B cell (primary cell): ENCODE measurements around the gene SLC24A3. TPM values are rescaled to one million over a fixed set of nuclear protein-coding genes. Genes with fewer than 3 reads are reported as not detected.

Experiments
- ATAC-seq: fragments of 200-7000 bp; cut with Tn5 transposase; one replicate; pipeline ENCODE4 v1.10.0; 2021; ENCODE audit warnings: low read depth, mild to moderate bottlenecking, moderate number of reproducible peaks, moderate library complexity
- CTCF ChIA-PET: fragments of 350-600 bp; sonication (Branson Sonifier 250); formaldehyde crosslinking; loops from one replicate; lab custom pipeline; 2021; ENCODE audit warnings: antibody characterized with exemption, inconsistent platforms; lab: Charles Lee
- POLR2A ChIA-PET: fragments of 350-600 bp; sonication (Branson Sonifier 250); formaldehyde crosslinking; loops from one replicate; lab custom pipeline; 2021; ENCODE audit warnings: antibody characterized with exemption; lab: Charles Lee
- DNase-seq: peaks from one replicate; pipeline ENCODE4 v3.0.0; 2013
- H2AFZ ChIP-seq: 2 replicates; pipeline ENCODE4 v1.6.1; 2012; ENCODE audit warnings: mild to moderate bottlenecking, low read depth, low read length; ENCODE audit not compliant: insufficient read depth, poor library complexity, severe bottlenecking
- H3K27ac ChIP-seq, 2 donors: 1 replicate in 1 of 2; 2 replicates in 1 of 2; pipeline ENCODE4 v1.5.1; 2012 to 2013; ENCODE audit warnings: low read length in 2 of 2, mild to moderate bottlenecking in 2 of 2, moderate library complexity in 1 of 2
- H3K27me3 ChIP-seq, 4 experiments: fragments of 200-600 bp in 1 of 4; sonication (generic) in 1 of 4; replicated peaks in 1 of 4; 1 replicate in 2 of 4; 2 replicates in 2 of 4; pipeline versions ENCODE4 v1.6.1 to v1.7.0; 2013 to 2016; ENCODE audit warnings: low read length in 3 of 4, mild to moderate bottlenecking in 2 of 4, mixed read lengths in 1 of 4, moderate library complexity in 1 of 4; ENCODE audit not compliant: insufficient read depth in 4 of 4, control insufficient read depth in 3 of 4; ENCODE audit errors: control extremely low read depth in 1 of 4
- H3K36me3 ChIP-seq, 2 experiments: replicated peaks in 1 of 2; 1 replicate in 1 of 2; 2 replicates in 1 of 2; pipeline versions ENCODE4 v1.6.1 to v1.7.1; 2013; ENCODE audit warnings: low read length in 1 of 2; ENCODE audit not compliant: insufficient read depth in 2 of 2, control insufficient read depth in 1 of 2; ENCODE audit errors: control extremely low read depth in 1 of 2, extremely low read depth in 1 of 2
- H3K4me1 ChIP-seq, 2 donors: fragments of 200-600 bp in 1 of 2; sonication (generic) in 1 of 2; 1 replicate in 1 of 2; 2 replicates in 1 of 2; pipeline versions ENCODE4 v1.5.1 to v1.6.1; 2013 to 2017; ENCODE audit warnings: low read length in 2 of 2; ENCODE audit not compliant: control insufficient read depth in 2 of 2, insufficient read depth in 2 of 2
- H3K4me2 ChIP-seq: replicated peaks from 2 replicates; pipeline ENCODE3; 2012; ENCODE audit warnings: mild to moderate bottlenecking, low read depth, low read length; ENCODE audit not compliant: poor library complexity, severe bottlenecking
- H3K4me3 ChIP-seq, 5 experiments: fragments of 200-600 bp in 1 of 5; sonication (generic) in 1 of 5; 1 replicate in 3 of 5; 2 replicates in 2 of 5; pipeline versions ENCODE4 v1.5.1 to v1.7.0; 2011 to 2016; ENCODE audit warnings: low read length in 4 of 5, mild to moderate bottlenecking in 4 of 5, low read depth in 2 of 5, control low read depth in 1 of 5, moderate library complexity in 1 of 5; ENCODE audit not compliant: insufficient read depth in 1 of 5; ENCODE audit errors: control extremely low read depth in 1 of 5, extremely low read depth in 1 of 5
- H3K79me2 ChIP-seq: fragments of 200-600 bp; sonication (generic); one replicate; pipeline ENCODE4 v1.6.0; 2016; ENCODE audit warnings: low read length; ENCODE audit not compliant: control insufficient read depth, insufficient read depth
- H3K9ac ChIP-seq: fragments of 200-600 bp; sonication (generic); 2 replicates; pipeline ENCODE4 v1.6.1; 2017; ENCODE audit warnings: mild to moderate bottlenecking, low read length, moderate library complexity
- H3K9me3 ChIP-seq, 3 donors: one replicate each; pipeline versions ENCODE4 v1.6.1 to v1.7.1; 2013; ENCODE audit warnings: low read length in 2 of 3; ENCODE audit not compliant: control insufficient read depth in 2 of 3, insufficient read depth in 1 of 3; ENCODE audit errors: control extremely low read depth in 1 of 3
- H4K20me1 ChIP-seq: 2 replicates; pipeline ENCODE4 v1.6.0; 2012; ENCODE audit warnings: mild to moderate bottlenecking, low read length; ENCODE audit not compliant: insufficient read depth, control insufficient read depth, poor library complexity, severe bottlenecking
- H3K27ac Mint-ChIP-seq: one replicate; pipeline ENCODE4 v1.8.0; 2021; ENCODE audit warnings: mixed read lengths
- H3K27me3 Mint-ChIP-seq: one replicate; pipeline ENCODE4 v1.8.0; 2021; ENCODE audit warnings: mixed read lengths
- H3K4me1 Mint-ChIP-seq: one replicate; pipeline ENCODE4 v1.8.0; 2021; ENCODE audit warnings: mixed read lengths
- H3K4me3 Mint-ChIP-seq: one replicate; pipeline ENCODE4 v1.8.0; 2021; ENCODE audit warnings: mixed read lengths
- H3K9me3 Mint-ChIP-seq: one replicate; pipeline ENCODE4 v1.8.0; 2022; ENCODE audit warnings: mixed read lengths; ENCODE audit not compliant: insufficient read depth
- CTCF ChIP-seq: fragments of 200-600 bp; IDR thresholded peaks from one replicate; pipeline ENCODE4 v1.8.0; 2022; ENCODE audit warnings: antibody characterized with exemption, mild to moderate bottlenecking
- EZH2 ChIP-seq: IDR thresholded peaks from 2 replicates; pipeline ENCODE4 v1.6.1; 2012; ENCODE audit warnings: borderline replicate concordance, low read depth, mild to moderate bottlenecking, moderate library complexity, low read length; ENCODE audit not compliant: insufficient read depth, poor library complexity, severe bottlenecking
- WGBS: methylation state at CpG from one replicate; pipeline ENCODE4 v1.1.5; 2013; ENCODE audit warnings: missing lambda C conversion rate; ENCODE audit not compliant: insufficient coverage; 5-methylcytosine and 5-hydroxymethylcytosine counted together
- intact Hi-C: fragments of 100-400 bp; cut with micrococcal nuclease; formaldehyde crosslinking; loops from one replicate; pipeline ENCODE4 v1.10.0; 2022
- polyA plus RNA-seq: library from polyadenylated mRNA; depleted of rRNA; stranded (reverse); fragments of >200 nt; gene quantifications from 2 replicates; pipeline ENCODE4 v1.2.3, GENCODE V29; 2012
- total RNA-seq, 2 donors: library from RNA; stranded (reverse); fragments of 120-200 nt in 1 of 2; gene quantifications; 1 replicate in 1 of 2; 2 replicates in 1 of 2; pipeline versions ENCODE4 v1.2.3 to v1.2.4, GENCODE V29; 2013 to 2022

Gene SLC24A3
- total and polyA plus RNA-seq, 2 donors (not counting 1 experiment from before 2014, with no cell fraction given): not detected

GRCh38 chr20:19344341-19344740 lies 131.9 kb downstream of the SLC24A3 start:
- ATAC-seq: no peak
- intact Hi-C loops: no loop called here
- no peak for DNase-seq
- ChIA-PET CTCF (no interaction called here), POLR2A (no interaction called here)
- Histone ChIP-seq H4K20me1 (no peaks in the 10 kb centered on the region), H3K9ac (no peak overlapping the region), H3K27ac (no peak overlapping the region), H3K4me2 (no peak overlapping the region), H3K79me2 (no peaks in the 10 kb centered on the region), H2AFZ (no peak overlapping the region), H3K27me3 (no peaks in the 10 kb centered on the region), H3K4me1 (no peaks in the 10 kb centered on the region), H3K36me3 (no peaks in the 10 kb centered on the region), H3K4me3 (no peak overlapping the region), H3K9me3 (no peaks in the 10 kb centered on the region)
- Mint-ChIP-seq H3K4me1 (peaks cover 3% of the 10 kb centered on the region), H3K4me3 (no peak overlapping the region), H3K27ac (no peak overlapping the region), H3K27me3 (peaks cover 16% of the 10 kb centered on the region), H3K9me3 (no peaks in the 10 kb centered on the region)
- TF ChIP-seq EZH2: no peak
- no peak for TF ChIP-seq CTCF
- no CpG with 5 or more reads among the region's 2 CpGs for WGBS

GRCh38 chr20:19347943-19348456 lies 135.6 kb downstream of the SLC24A3 start:
- H3K9me3 ChIP-seq: no peaks in the 10 kb centered on the region
- 65% methylated on average over 9 of the region's 11 CpGs for WGBS

More at GRCh38 chr20:19347943-19348456, 135.6 kb downstream of the SLC24A3 start:
- Histone ChIP-seq H3K4me3 (peak overlapping the region in 1 of 5 experiments; percentile 2), H3K4me2 (peak overlapping the region; percentile 11), H3K27me3 (no peaks in the 10 kb centered on the region), H3K9ac (no peak overlapping the region), H3K79me2 (no peaks in the 10 kb centered on the region), H3K4me1 (no peaks in the 10 kb centered on the region), H3K36me3 (no peaks in the 10 kb centered on the region), H4K20me1 (no peaks in the 10 kb centered on the region), H3K27ac (no peak overlapping the region), H2AFZ (no peak overlapping the region)
- ChIA-PET CTCF (no interaction called here), POLR2A (no interaction called here)
- H3K4me1 Mint-ChIP-seq: peaks cover 3% of the 10 kb centered on the region
- no peak for DNase-seq
- peak overlapping the region; percentile 76 for H3K4me3 Mint-ChIP-seq
- H3K27ac Mint-ChIP-seq: no peak overlapping the region
- TF ChIP-seq CTCF (no peak), EZH2 (no peak)
- H3K9me3 Mint-ChIP-seq: no peaks in the 10 kb centered on the region
- intact Hi-C loops: no loop called here
- H3K27me3 Mint-ChIP-seq: peaks cover 20% of the 10 kb centered on the region
- no peak for ATAC-seq
